HCT116 (cell line): Measurements from ENCODE around the gene FGD3. TPM values are rescaled to one million over a fixed set of nuclear protein-coding genes. Genes with fewer than 3 reads are reported as not detected.

Experiments
- ATAC-seq: fragments of 200-7000 bp; cut with Tn5 transposase; 2 replicates; pipeline ENCODE4 v1.9.1; 2020; ENCODE audit warnings: mild to moderate bottlenecking, moderate library complexity
- BruUV-seq: library from RNA; stranded (reverse); fragments of 400-500 nt; replicated peaks from 2 replicates; lab custom pipeline; 2021; lab: Mats Ljungman, UMichigan
- CTCF ChIA-PET: fragments of 300-600 bp; sonication (Branson Sonifier 250); formaldehyde crosslinking; loops from one replicate; lab custom pipeline; 2021; ENCODE audit warnings: antibody characterized with exemption; lab: Charles Lee
- POLR2A ChIA-PET: fragments of 300-600, 350-600 bp; sonication (Branson Sonifier 250); formaldehyde crosslinking; loops from one replicate; lab custom pipeline; 2021; ENCODE audit warnings: antibody characterized with exemption; lab: Charles Lee
- RAD21 ChIA-PET, 2 experiments: fragments of 300-600 bp; sonication (Branson Sonifier 250); formaldehyde crosslinking; loops; one replicate each; lab custom pipeline; 2023; ENCODE audit warnings: low total read pairs in 2 of 2; ENCODE audit not compliant: uncharacterized antibody in 2 of 2, unreplicated experiment in 2 of 2, low non-redundant PET in 1 of 2; lab: Charles Lee
- DNase-seq: peaks from one replicate; pipeline ENCODE4 v3.0.0-alpha.2; 2010; ENCODE audit warnings: low read depth, low spot score
- H2AFZ ChIP-seq: fragments of 200-600 bp; shearing (Covaris generic), sonication (generic); 2 replicates; pipeline ENCODE4 v1.6.1; 2017; ENCODE audit warnings: low read depth, mixed run types, mixed read lengths, antibody characterized with exemption, low read length; ENCODE audit not compliant: poor library complexity, severe bottlenecking
- H3K27ac ChIP-seq: 2 replicates; pipeline ENCODE4 v1.5.1; 2012; ENCODE audit warnings: low read depth, low read length
- H3K27me3 ChIP-seq: fragments of 200-600 bp; sonication (generic); 2 replicates; pipeline ENCODE4 v1.6.1; 2016; ENCODE audit warnings: mixed run types, low read length, mixed read lengths; ENCODE audit not compliant: insufficient read depth
- H3K36me3 ChIP-seq, 2 experiments: fragments of 200-500 bp in 1 of 2; fragments of 200-600 bp in 1 of 2; sonication (Bioruptor generic) in 1 of 2; sonication (generic) in 1 of 2; 2 replicates each; pipeline versions ENCODE4 v1.5.1 to v1.6.1; 2014 to 2016; ENCODE audit warnings: low read length in 2 of 2, inconsistent platforms in 1 of 2, mixed read lengths in 1 of 2, mixed run types in 1 of 2; ENCODE audit not compliant: insufficient read depth in 2 of 2, control insufficient read depth in 1 of 2
- H3K4me1 ChIP-seq, 2 experiments: fragments of 200-600 bp in 1 of 2; sonication (generic) in 1 of 2; 2 replicates each; pipeline versions ENCODE4 v1.5.1 to v1.6.1; 2012 to 2017; ENCODE audit warnings: low read length in 2 of 2, inconsistent platforms in 1 of 2, mild to moderate bottlenecking in 1 of 2, mixed read lengths in 1 of 2, mixed run types in 1 of 2, moderate library complexity in 1 of 2; ENCODE audit not compliant: insufficient read depth in 2 of 2, control insufficient read depth in 1 of 2
- H3K4me2 ChIP-seq: fragments of 200-600 bp; sonication (generic); 2 replicates; pipeline ENCODE4 v1.6.1; 2017; ENCODE audit warnings: mixed run types, low read length, mixed read lengths
- H3K4me3 ChIP-seq, 2 experiments: fragments of 200-600 bp in 1 of 2; sonication (generic) in 1 of 2; replicated peaks in 1 of 2; 2 replicates each; pipeline ENCODE4 v1.5.1; 2011 to 2016; ENCODE audit warnings: low read length in 2 of 2, control low read depth in 1 of 2, low read depth in 1 of 2, mild to moderate bottlenecking in 1 of 2, mixed read lengths in 1 of 2, mixed run types in 1 of 2
- H3K79me2 ChIP-seq: fragments of 200-600 bp; sonication (generic); 2 replicates; pipeline ENCODE4 v1.6.1; 2017; ENCODE audit warnings: mild to moderate bottlenecking, mixed run types, low read length, moderate library complexity, mixed read lengths; ENCODE audit not compliant: insufficient read depth
- H3K9ac ChIP-seq: fragments of 200-600 bp; sonication (generic); 2 replicates; pipeline ENCODE4 v1.6.1; 2016; ENCODE audit warnings: low read length, mixed read lengths
- H3K9me2 ChIP-seq: fragments of 200-600 bp; sonication (generic), shearing (Covaris generic); 2 replicates; pipeline ENCODE4 v1.6.1; 2017; ENCODE audit warnings: mixed run types, mild to moderate bottlenecking, moderate library complexity; ENCODE audit not compliant: insufficient read depth
- H3K9me3 ChIP-seq, 2 experiments: fragments of 200-500 bp in 1 of 2; fragments of 200-600 bp in 1 of 2; sonication (Bioruptor generic) in 1 of 2; sonication (generic) in 1 of 2; 2 replicates each; pipeline ENCODE4 v1.6.1; 2014 to 2017; ENCODE audit warnings: low read length in 2 of 2, mixed read lengths in 2 of 2, inconsistent platforms in 1 of 2, low read depth in 1 of 2, mild to moderate bottlenecking in 1 of 2, mixed run types in 1 of 2, moderate library complexity in 1 of 2; ENCODE audit not compliant: control insufficient read depth in 1 of 2, insufficient read depth in 1 of 2
- H4K20me1 ChIP-seq: fragments of 200-600 bp; sonication (generic), shearing (Covaris generic); 2 replicates; pipeline ENCODE4 v1.6.1; 2017; ENCODE audit warnings: mixed run types, mild to moderate bottlenecking, moderate library complexity; ENCODE audit not compliant: insufficient read depth
- CBX3 ChIP-seq: IDR thresholded peaks from 2 replicates; pipeline ENCODE4 v1.6.1; 2012; ENCODE audit warnings: low read depth
- CEBPB ChIP-seq: IDR thresholded peaks from 2 replicates; pipeline ENCODE4 v1.6.1; 2012; ENCODE audit warnings: low read depth
- CTCF ChIP-seq, 3 experiments: fragments of 200-600 bp in 1 of 3; sonication (generic) in 1 of 3; IDR thresholded peaks in 2 of 3; conservative IDR thresholded peaks in 1 of 3; 2 replicates each; pipeline ENCODE4 v1.5.1; 2012 to 2017; ENCODE audit warnings: low read depth in 2 of 3, low read length in 2 of 3, antibody characterized with exemption in 1 of 3, borderline replicate concordance in 1 of 3, control low read depth in 1 of 3, mild to moderate bottlenecking in 1 of 3, mixed read lengths in 1 of 3, mixed run types in 1 of 3, moderate library complexity in 1 of 3; ENCODE audit not compliant: insufficient read depth in 1 of 3
- ELF1 ChIP-seq: IDR thresholded peaks from 2 replicates; pipeline ENCODE4 v1.6.1; 2012; ENCODE audit warnings: low read depth, borderline replicate concordance
- EZH2phosphoT487 ChIP-seq: fragments of 200-600 bp; IDR thresholded peaks from 2 replicates; pipeline ENCODE4 v1.6.1; 2018; ENCODE audit warnings: antibody characterized with exemption, borderline replicate concordance
- FOSL1 ChIP-seq: IDR thresholded peaks from 2 replicates; pipeline ENCODE4 v1.6.1; 2012; ENCODE audit warnings: low read depth
- JUND ChIP-seq: IDR thresholded peaks from 2 replicates; pipeline ENCODE4 v1.6.1; 2012
- POLR2AphosphoS5 ChIP-seq: IDR thresholded peaks from 2 replicates; pipeline ENCODE4 v1.6.1; 2011; ENCODE audit warnings: mild to moderate bottlenecking, low read depth, low read length, moderate library complexity
- RAD21 ChIP-seq: IDR thresholded peaks from 2 replicates; pipeline ENCODE4 v1.6.1; 2012; ENCODE audit warnings: low read depth, mild to moderate bottlenecking
- SIN3A ChIP-seq: IDR thresholded peaks from 2 replicates; pipeline ENCODE4 v1.6.1; 2012; ENCODE audit warnings: low read depth
- SP1 ChIP-seq: IDR thresholded peaks from 2 replicates; pipeline ENCODE4 v1.6.1; 2012; ENCODE audit warnings: low read depth
- ZNF274 ChIP-seq: fragments of 200-500 bp; sonication (Bioruptor generic); IDR thresholded peaks from 2 replicates; pipeline ENCODE4 v1.6.1; 2014; ENCODE audit warnings: mild to moderate bottlenecking, low read depth, low read length, inconsistent platforms
- intact Hi-C: fragments of 100-400 bp; cut with micrococcal nuclease; formaldehyde crosslinking; loops from 2 replicates; pipeline ENCODE4 v1.10.0; 2022
- total RNA-seq: library from RNA; stranded (reverse); gene quantifications from one replicate; pipeline ENCODE4 v1.2.1, GENCODE V29; 2021; ENCODE audit not compliant: unreplicated experiment
- TF ChIP-seq, protein P1 (sequence below): IDR thresholded peaks from 2 replicates; pipeline ENCODE4 v1.6.1; 2011; ENCODE audit warnings: mild to moderate bottlenecking, low read length, moderate library complexity; ENCODE audit not compliant: insufficient replicate concordance; ENCODE audit errors: extremely low read depth

The FGD3 gene
- total RNA-seq, 1 experiment from 2014 or later: 3.3 TPM

GRCh38 chr9:93043122-93043521 is 95.8 kb downstream of the FGD3 start:
- H2AFZ ChIP-seq: no peak overlapping the region
- ATAC-seq (no peak), DNase-seq (no peak)
- H3K79me2 ChIP-seq: no peaks in the 10 kb centered on the region
- no peaks in the 10 kb centered on the region for H3K9me3 ChIP-seq
- intact Hi-C loops: no loop called here
- POLR2A ChIA-PET: no interaction called here
- RAD21 ChIA-PET: no interaction called here
- H3K36me3 ChIP-seq: no peaks in the 10 kb centered on the region
- H3K27me3 ChIP-seq: no peaks in the 10 kb centered on the region
- H3K4me1 ChIP-seq: peaks cover 0 to 5% of the 10 kb centered on the region in 2 experiments; a peak in 1 of 4 replicates
- no peak overlapping the region for H3K4me3 ChIP-seq
- H4K20me1 ChIP-seq: no peaks in the 10 kb centered on the region
- H3K4me2 ChIP-seq: no peak overlapping the region
- no peaks in the 10 kb centered on the region for H3K9me2 ChIP-seq
- TF ChIP-seq RAD21 (no peak), CEBPB (no peak), EZH2phosphoT487 (no peak), POLR2AphosphoS5 (no peak), FOSL1 (no peak)
- TF ChIP-seq, protein P1, sequence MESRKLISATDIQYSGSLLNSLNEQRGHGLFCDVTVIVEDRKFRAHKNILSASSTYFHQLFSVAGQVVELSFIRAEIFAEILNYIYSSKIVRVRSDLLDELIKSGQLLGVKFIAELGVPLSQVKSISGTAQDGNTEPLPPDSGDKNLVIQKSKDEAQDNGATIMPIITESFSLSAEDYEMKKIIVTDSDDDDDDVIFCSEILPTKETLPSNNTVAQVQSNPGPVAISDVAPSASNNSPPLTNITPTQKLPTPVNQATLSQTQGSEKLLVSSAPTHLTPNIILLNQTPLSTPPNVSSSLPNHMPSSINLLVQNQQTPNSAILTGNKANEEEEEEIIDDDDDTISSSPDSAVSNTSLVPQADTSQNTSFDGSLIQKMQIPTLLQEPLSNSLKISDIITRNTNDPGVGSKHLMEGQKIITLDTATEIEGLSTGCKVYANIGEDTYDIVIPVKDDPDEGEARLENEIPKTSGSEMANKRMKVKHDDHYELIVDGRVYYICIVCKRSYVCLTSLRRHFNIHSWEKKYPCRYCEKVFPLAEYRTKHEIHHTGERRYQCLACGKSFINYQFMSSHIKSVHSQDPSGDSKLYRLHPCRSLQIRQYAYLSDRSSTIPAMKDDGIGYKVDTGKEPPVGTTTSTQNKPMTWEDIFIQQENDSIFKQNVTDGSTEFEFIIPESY: no peak
- no peak overlapping the region for H3K9ac ChIP-seq
- H3K27ac ChIP-seq: no peak overlapping the region
- BruUV-seq: no TSS peak
- CTCF ChIA-PET: no interaction called here

- Histone ChIP-seq H3K27ac (no peak overlapping the region), H3K9me2 (no peaks in the 10 kb centered on the region), H3K4me1 (peaks cover 0 to 5% of the 10 kb centered on the region in 2 experiments; a peak in 1 of 4 replicates), H4K20me1 (no peaks in the 10 kb centered on the region), H3K27me3 (no peaks in the 10 kb centered on the region), H3K36me3 (no peaks in the 10 kb centered on the region), H3K4me2 (no peak overlapping the region), H3K4me3 (no peak overlapping the region), H2AFZ (no peak overlapping the region), H3K9me3 (no peaks in the 10 kb centered on the region), H3K9ac (no peak overlapping the region), H3K79me2 (no peaks in the 10 kb centered on the region)
- ChIA-PET POLR2A (no interaction called here), RAD21 (no interaction called here), CTCF (no interaction called here)
- no TSS peak for BruUV-seq
- ATAC-seq (no peak), DNase-seq (no peak)
- intact Hi-C loops: no loop called here
- TF ChIP-seq FOSL1 (no peak), SIN3A (no peak), CBX3 (no peak), ELF1 (no peak), CTCF (IDR thresholded peaks at IDR 0.05 in 2 of 3, conservative IDR thresholded peaks at IDR 0.05 in 1 of 3; ENCODE audit: borderline replicate concordance in 1 of 3, insufficient read depth in 1 of 3, low read depth in 2 of 3, low read length in 2 of 3) (no peak), SP1 (no peak), ZNF274 (no peak), RAD21 (no peak), EZH2phosphoT487 (no peak), CEBPB (no peak), JUND (no peak), POLR2AphosphoS5 (no peak)
These were observed 98.2 kb downstream of the FGD3 start for GRCh38 chr9:93045521-93045920.
